Keratinocyte (primary cell): ENCODE measurements around the gene ERFE.

ENCODE experiments used
- CTCF ChIP-seq, 3 experiments: IDR thresholded peaks in 1 of 3; conservative IDR thresholded peaks in 1 of 3; optimal IDR thresholded peaks in 1 of 3; 2 replicates in 2 of 3; 3 replicates in 1 of 3; pipeline versions ENCODE3 to v1.5.1; 2011; ENCODE audit warnings: low read length in 3 of 3, mild to moderate bottlenecking in 3 of 3, moderate library complexity in 2 of 3, control low read depth in 1 of 3, inconsistent platforms in 1 of 3; ENCODE audit not compliant: insufficient read depth in 2 of 3; ENCODE audit errors: extremely low read depth in 1 of 3
- EZH2 ChIP-seq: IDR thresholded peaks from one replicate; pipeline ENCODE4 v1.6.1; 2012; ENCODE audit warnings: inconsistent platforms, mild to moderate bottlenecking, low read length, moderate library complexity

- TF ChIP-seq CTCF (optimal IDR thresholded peaks at IDR 0.05 in 1 of 3, IDR thresholded peaks at IDR 0.05 in 1 of 3, conservative IDR thresholded peaks at IDR 0.05 in 1 of 3; ENCODE audit: extremely low read depth in 1 of 3, insufficient read depth in 2 of 3, low read length in 3 of 3) (no peak), EZH2 (no peak)
These were observed 12.9 kb downstream of the ERFE start for GRCh38 chr2:238171575-238172187.
